Skeletal muscle tissue (tissue), 4 donors: ENCODE measurements around the gene IRX1. TPM values are rescaled to one million over a fixed set of nuclear protein-coding genes. Genes with fewer than 3 reads are reported as not detected.

Source experiments
- H3K27ac ChIP-seq: one replicate; pipeline ENCODE4 v1.7.0; 2013; ENCODE audit warnings: mild to moderate bottlenecking, low read depth, low read length, inconsistent platforms
- H3K27me3 ChIP-seq, 3 donors: one replicate each; pipeline ENCODE4 v1.7.0; 2013; ENCODE audit warnings: low read length in 3 of 3; ENCODE audit not compliant: control insufficient read depth in 3 of 3, insufficient read depth in 3 of 3
- H3K36me3 ChIP-seq, 3 donors: one replicate each; pipeline ENCODE4 v1.7.0; 2013; ENCODE audit warnings: low read length in 3 of 3; ENCODE audit not compliant: control insufficient read depth in 3 of 3, insufficient read depth in 3 of 3
- H3K4me1 ChIP-seq, 3 donors: one replicate each; pipeline ENCODE4 v1.7.0; 2013; ENCODE audit warnings: low read length in 3 of 3, mild to moderate bottlenecking in 3 of 3; ENCODE audit not compliant: control insufficient read depth in 3 of 3, insufficient read depth in 3 of 3
- H3K4me3 ChIP-seq, 3 donors: one replicate each; pipeline ENCODE4 v1.7.0; 2013; ENCODE audit warnings: low read length in 3 of 3
- H3K9ac ChIP-seq, 3 donors: one replicate each; pipeline ENCODE4 v1.7.0; 2013; ENCODE audit warnings: low read length in 3 of 3, mild to moderate bottlenecking in 3 of 3, moderate library complexity in 2 of 3, low read depth in 1 of 3
- H3K9me3 ChIP-seq, 3 donors: one replicate each; pipeline ENCODE4 v1.7.0; 2013; ENCODE audit warnings: low read length in 3 of 3; ENCODE audit not compliant: control insufficient read depth in 3 of 3
- total RNA-seq: library from RNA; depleted of rRNA; stranded (reverse); fragments of >200 nt; gene quantifications from one replicate; pipeline ENCODE4 v1.2.3, GENCODE V29; 2014
- donor health status: Osteomylitis.

Gene IRX1
- total RNA-seq, 1 donor from 2014 or later: 2.1 TPM

DNA sequence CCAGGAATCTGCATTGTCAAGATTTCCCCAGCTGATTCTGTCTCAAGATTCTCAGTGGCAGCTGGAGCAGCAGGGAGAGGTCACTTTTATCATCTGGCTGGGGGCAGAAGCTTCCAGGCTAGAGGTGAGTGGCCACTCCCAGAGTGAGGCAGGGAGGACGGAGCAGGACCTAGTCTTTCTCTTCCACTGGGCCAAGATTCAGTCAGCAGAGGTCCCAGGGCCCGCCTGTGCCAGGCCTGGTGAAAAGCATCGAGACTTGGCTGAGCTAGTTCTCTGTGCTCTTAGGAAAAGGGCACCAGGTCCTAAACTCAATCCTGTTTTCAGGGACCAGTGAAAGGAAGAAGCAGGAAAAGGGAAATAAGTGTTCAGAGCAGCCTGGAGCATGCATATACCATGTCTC is 46.6 kb downstream of the IRX1 start:
- peaks cover 0 to 3% (median 0%) of the 10 kb centered on the region in 3 donors for H3K9me3 ChIP-seq
- H3K4me3 ChIP-seq: no peak overlapping the region
- no peaks in the 10 kb centered on the region for H3K4me1 ChIP-seq
- H3K9ac ChIP-seq: no peak overlapping the region
- H3K36me3 ChIP-seq: no peaks in the 10 kb centered on the region
- no peak overlapping the region for H3K27ac ChIP-seq
- H3K27me3 ChIP-seq: peaks cover 0 to 3% (median 0%) of the 10 kb centered on the region in 3 donors

GRCh38 chr5:3650320-3650719 is 54.7 kb downstream of the IRX1 start:
- H3K4me3 ChIP-seq: no peak overlapping the region
- H3K4me1 ChIP-seq: no peaks in the 10 kb centered on the region
- H3K27ac ChIP-seq: no peak overlapping the region
- H3K27me3 ChIP-seq: peaks cover 0 to 4% (median 3%) of the 10 kb centered on the region in 3 donors
- H3K9me3 ChIP-seq: no peaks in the 10 kb centered on the region
- H3K9ac ChIP-seq: no peak overlapping the region
- no peaks in the 10 kb centered on the region for H3K36me3 ChIP-seq

DNA sequence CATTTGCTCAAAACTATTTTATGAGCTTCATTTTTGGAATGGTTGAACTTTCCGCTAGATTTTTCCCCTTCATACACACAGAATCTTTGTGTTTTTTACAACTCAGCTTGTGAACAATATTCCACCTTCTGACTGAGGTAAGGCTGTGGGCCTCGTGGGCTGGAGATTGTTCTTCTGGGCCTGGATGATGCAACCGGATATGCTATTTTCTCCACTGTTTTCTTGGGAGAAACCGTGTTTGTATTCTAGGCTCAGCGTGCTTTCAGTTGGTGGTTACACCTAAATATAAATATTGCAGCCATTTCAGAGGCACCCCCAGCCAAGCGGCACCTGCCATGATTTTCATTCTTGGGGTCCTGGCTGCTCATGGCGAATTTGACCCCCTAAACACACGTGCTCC is 55.2 kb downstream of the IRX1 start:
- no peaks in the 10 kb centered on the region for H3K36me3 ChIP-seq
- no peak overlapping the region for H3K9ac ChIP-seq
- H3K27ac ChIP-seq: no peak overlapping the region
- no peaks in the 10 kb centered on the region for H3K4me1 ChIP-seq
- peaks cover 0 to 4% (median 3%) of the 10 kb centered on the region in 3 donors for H3K27me3 ChIP-seq
- no peak overlapping the region for H3K4me3 ChIP-seq
- no peaks in the 10 kb centered on the region for H3K9me3 ChIP-seq
